Mucosa of descending colon (tissue), 3 donors: ENCODE data around the gene CARMIL1. TPM values are rescaled to one million over a fixed set of nuclear protein-coding genes. Genes with fewer than 3 reads are reported as not detected.

Experiments
- ATAC-seq: fragments of 200-7000 bp; cut with Tn5 transposase; one replicate; pipeline ENCODE4 v1.9.1; 2020; ENCODE audit warnings: mild to moderate bottlenecking, moderate library complexity
- DNase-seq, 3 donors: peaks; one replicate each; pipeline ENCODE4 v3.0.0-alpha.2; 2020
- H3K36me3 ChIP-seq: fragments of 200-600 bp; one replicate; pipeline ENCODE4 v1.8.0; 2021; ENCODE audit warnings: low read depth, mild to moderate bottlenecking
- H3K4me1 ChIP-seq: fragments of 200-600 bp; one replicate; pipeline ENCODE4 v1.8.0; 2021; ENCODE audit warnings: low read depth, mild to moderate bottlenecking
- H3K4me3 ChIP-seq: fragments of 200-600 bp; one replicate; pipeline ENCODE4 v1.8.0; 2021; ENCODE audit warnings: mild to moderate bottlenecking
- H3K9me3 ChIP-seq: fragments of 200-600 bp; one replicate; pipeline ENCODE4 v1.8.0; 2021; ENCODE audit warnings: mild to moderate bottlenecking
- CTCF ChIP-seq: fragments of 200-600 bp; IDR thresholded peaks from one replicate; pipeline ENCODE4 v1.8.0; 2022; ENCODE audit warnings: antibody characterized with exemption, mild to moderate bottlenecking
- intact Hi-C, 2 donors: fragments of 100-400 bp; cut with DNase I in 1 of 2; cut with micrococcal nuclease in 1 of 2; formaldehyde crosslinking; loops; one replicate each; pipeline versions ENCODE4 v1.11.0 to v1.11.1; 2022; cut with DNase I, micrococcal nuclease
- total RNA-seq, 3 donors: library from RNA; stranded (reverse); fragmentation: NEBNext Ultra II Directional in 2 of 3; extraction: Animal tissue kit (Norgen Biotek cat#: 25700) in 2 of 3; gene quantifications; one replicate each; pipeline versions ENCODE4 v1.2.1 to v1.2.4, GENCODE V29; 2021 to 2023
- donor health status: DM: no; HTN: no; CAD: no; lungs with moderate emphysema.
- donor health status: DM: no; HTN: no; CAD: no.
- donor health status: DM: no; HTN: yes; CAD: no.

The CARMIL1 gene
- total RNA-seq, 3 donors from 2014 or later = 21.8 to 61.0 (median 44.8) TPM

GRCh38 chr6:25599516-25600085 is 320.4 kb downstream of the CARMIL1 start:
- Histone ChIP-seq H3K9me3 (no peaks in the 10 kb centered on the region), H3K4me1 (no peaks in the 10 kb centered on the region), H3K36me3 (no peaks in the 10 kb centered on the region), H3K4me3 (no peak overlapping the region)
- intact Hi-C loops = no loop called here
- TF ChIP-seq CTCF = no peak
- DNase-seq (no peak), ATAC-seq (no peak)

- intact Hi-C loops = no loop called here
- H3K36me3 ChIP-seq = no peaks in the 10 kb centered on the region
- peak; percentile 74 for ATAC-seq
- H3K9me3 ChIP-seq = no peaks in the 10 kb centered on the region
- TF ChIP-seq CTCF = no peak
- DNase-seq = no peak
- no peak overlapping the region for H3K4me3 ChIP-seq
- no peaks in the 10 kb centered on the region for H3K4me1 ChIP-seq
Observed at GRCh38 chr6:25601800-25602673, 322.9 kb downstream of the CARMIL1 start.

- Histone ChIP-seq H3K4me3 (no peak overlapping the region), H3K9me3 (no peaks in the 10 kb centered on the region), H3K4me1 (no peaks in the 10 kb centered on the region), H3K36me3 (no peaks in the 10 kb centered on the region)
- ATAC-seq (no peak), DNase-seq (no peak)
- no peak for TF ChIP-seq CTCF
- intact Hi-C loops = no loop called here
Observed at GRCh38 chr6:25602674-25602982, 323.5 kb downstream of the CARMIL1 start.

GRCh38 chr6:25603251-25603650 is 324.1 kb downstream of the CARMIL1 start:
- no peaks in the 10 kb centered on the region for H3K9me3 ChIP-seq
- no peak overlapping the region for H3K4me3 ChIP-seq
- no peaks in the 10 kb centered on the region for H3K4me1 ChIP-seq
- ATAC-seq (no peak), DNase-seq (no peak)
- no peak for TF ChIP-seq CTCF
- intact Hi-C loops = no loop called here
- no peaks in the 10 kb centered on the region for H3K36me3 ChIP-seq

- ATAC-seq = no peak
- TF ChIP-seq CTCF = no peak
- Histone ChIP-seq H3K4me1 (no peaks in the 10 kb centered on the region), H3K4me3 (no peak overlapping the region), H3K36me3 (no peaks in the 10 kb centered on the region), H3K9me3 (no peaks in the 10 kb centered on the region)
- no peak for DNase-seq
- intact Hi-C loops = no loop called here
Observed at GRCh38 chr6:25606151-25606550, 327.0 kb downstream of the CARMIL1 start.
